GM19193 (cell line): ENCODE results near the gene DOCK1.

Experiments
- POLR2A ChIP-seq: IDR thresholded peaks from 4 replicates; pipeline ENCODE4 v1.6.1; 2011; ENCODE audit not compliant: insufficient read depth, insufficient read length; ENCODE audit errors: extremely low read depth

DOCK1 gene

DNA sequence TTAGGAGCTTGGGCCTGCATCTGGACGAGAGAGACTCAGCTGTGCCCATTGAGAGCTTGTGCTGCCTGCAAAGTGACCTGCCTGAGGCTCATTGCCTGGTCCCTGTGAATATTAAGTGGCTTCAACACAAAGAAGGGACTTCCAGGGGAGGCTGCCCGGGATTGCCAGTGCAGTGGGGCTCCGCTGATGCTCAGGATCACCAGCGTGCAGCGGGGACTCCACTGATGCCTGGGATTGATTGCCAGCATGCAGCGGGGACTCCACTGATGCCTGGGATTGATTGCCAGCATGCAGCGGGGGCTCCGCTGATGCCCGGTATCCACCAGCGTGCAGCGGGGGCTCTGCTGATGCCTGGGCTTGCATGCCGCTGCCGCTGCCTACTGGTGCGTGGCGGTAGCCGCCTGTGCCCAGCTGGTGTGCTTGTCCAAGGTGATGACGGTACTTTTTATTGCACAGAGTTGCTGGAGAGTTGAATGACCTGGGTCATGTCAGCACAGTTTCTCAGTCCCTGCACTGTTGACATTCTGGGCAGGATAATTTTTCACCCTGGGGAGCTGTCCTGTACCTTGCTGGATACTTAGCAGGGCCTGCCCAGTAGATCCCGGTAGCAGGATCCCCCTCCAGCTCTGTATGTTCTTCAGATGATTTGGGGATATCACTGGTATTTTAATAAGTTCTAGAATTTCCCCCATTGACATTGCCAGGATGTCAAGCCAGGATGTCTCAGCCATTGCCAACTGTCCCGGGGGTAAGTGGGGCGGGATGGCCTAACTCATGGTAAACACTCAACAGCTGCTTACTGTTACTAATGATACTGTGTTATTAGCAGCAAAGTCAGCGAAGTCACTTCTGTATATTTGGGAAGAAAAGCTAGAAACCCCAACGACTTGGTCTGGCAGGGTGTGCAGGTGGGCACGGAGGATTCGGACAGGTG, 13.0 kb downstream of the DOCK1 start:
- TF ChIP-seq POLR2A, result no peak

DNA sequence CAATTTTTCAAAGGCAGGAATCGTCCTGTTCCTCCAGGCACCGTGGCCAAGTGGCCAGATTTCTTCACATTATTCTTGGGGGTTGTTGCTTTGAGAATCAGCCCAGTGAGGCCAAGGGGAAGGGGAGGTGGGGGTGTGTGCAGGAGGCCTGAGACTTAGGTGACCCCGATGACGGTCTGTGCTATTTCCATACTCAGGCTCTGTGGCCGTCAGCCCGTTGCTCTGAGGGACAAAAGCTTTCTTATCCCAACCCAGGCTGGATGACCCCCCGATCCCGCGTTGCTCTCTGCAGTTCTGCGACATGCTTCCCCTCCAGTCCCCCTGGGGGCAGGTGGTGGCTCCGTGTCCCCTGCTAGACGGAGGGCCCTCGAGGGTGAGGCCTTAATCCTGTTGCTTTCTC, 14.2 kb downstream of the DOCK1 start:
- TF ChIP-seq POLR2A, result no peak

DNA sequence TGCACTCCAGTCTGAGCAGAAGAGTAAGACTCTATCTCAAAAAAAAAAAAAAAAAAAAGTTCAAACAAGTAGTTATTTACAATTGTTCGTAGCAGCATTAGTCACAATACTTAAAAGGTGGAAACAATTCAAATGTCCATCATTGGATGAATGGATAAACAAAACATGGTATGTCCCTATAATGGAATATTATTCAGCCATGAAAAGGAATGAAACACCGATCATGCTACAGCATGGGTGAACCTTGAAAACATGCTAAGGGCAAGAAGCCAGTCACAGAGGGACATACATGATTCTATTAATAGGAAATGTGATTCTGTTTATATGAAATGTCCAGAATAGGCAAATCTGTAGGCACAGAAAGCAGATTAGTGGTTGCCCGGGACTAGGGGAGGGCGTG, 15.9 kb downstream of the DOCK1 start:
- TF ChIP-seq POLR2A, result no peak

DNA sequence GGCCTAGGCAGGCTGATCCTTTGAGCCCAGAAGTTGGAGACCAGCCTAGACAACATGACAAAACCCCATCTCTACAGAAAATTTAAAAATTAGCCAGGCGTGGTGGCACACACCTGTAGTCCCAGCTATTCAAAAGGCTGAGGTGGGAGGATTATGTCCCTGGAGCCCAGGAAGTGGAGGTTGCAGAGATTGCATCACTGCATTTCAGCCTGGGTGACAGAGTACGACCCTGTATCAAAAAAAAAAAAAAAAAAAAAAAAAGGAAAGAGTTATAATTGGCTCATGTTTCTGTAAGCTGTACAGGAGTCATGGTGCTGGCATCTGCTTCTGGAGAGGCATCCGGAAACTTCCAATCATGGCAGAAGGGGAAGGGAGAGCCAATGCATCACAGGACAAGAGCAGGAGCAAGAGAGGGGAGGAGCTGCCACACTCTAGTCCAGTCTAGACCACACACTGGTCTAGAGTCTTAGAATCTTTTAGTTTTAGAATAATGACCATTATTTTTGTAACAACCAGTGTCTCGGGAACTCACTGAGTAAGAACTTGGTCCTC, 16.8 kb downstream of the DOCK1 start:
- TF ChIP-seq POLR2A, result no peak

DNA sequence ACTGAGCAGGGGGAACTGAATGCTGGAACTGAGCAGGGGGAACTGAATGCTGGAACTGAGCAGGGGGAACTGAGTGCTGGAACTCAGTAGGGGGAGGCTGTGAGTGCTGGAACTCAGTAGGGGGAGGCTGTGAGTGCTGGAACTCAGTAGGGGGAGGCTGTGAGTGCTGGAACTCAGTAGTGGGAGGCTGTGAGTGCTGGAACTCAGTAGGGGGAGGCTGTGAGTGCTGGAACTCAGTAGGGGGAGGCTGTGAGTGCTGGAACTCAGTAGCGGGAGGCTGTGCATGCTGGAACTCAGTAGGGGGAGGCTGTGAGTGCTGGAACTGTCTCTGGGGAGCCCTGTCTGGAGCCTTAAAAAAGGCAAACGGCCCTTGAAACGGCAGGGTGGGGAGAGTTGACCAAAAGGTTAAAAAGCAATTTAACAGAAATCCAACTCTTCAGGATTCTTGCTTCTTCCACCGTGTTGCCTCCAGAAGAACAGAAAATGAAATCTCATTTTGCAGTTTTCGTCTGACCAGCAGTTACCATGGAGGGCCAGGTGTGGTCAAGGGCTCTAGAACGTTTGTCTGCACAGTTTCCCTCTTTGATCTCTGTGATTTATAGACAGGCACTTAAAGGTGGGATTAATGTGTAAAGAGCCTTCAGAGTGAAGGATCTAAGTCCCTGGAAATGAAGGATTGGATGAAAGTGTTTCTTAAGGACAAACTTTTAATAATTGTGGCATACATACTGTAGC, 19.1 kb downstream of the DOCK1 start:
- TF ChIP-seq POLR2A, result no peak

DNA sequence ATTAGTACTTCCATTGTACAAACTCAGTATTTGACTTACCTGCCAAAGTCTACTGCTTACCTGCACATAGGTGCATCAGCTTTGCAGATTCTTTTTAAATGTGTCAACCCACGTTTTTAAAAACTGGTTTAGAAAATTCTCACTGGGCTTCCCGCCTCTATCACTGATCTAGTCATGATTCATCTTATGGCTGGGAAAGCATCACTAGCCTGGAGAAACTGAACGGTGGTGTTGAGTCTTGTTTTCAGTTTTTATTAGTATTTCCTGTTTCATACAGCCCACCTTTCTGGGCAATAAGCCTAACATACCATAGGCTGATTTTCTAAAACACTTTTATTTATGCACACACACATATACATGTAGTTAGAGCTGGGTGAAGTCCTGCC, 19.7 kb downstream of the DOCK1 start:
- no peak for TF ChIP-seq POLR2A

DNA sequence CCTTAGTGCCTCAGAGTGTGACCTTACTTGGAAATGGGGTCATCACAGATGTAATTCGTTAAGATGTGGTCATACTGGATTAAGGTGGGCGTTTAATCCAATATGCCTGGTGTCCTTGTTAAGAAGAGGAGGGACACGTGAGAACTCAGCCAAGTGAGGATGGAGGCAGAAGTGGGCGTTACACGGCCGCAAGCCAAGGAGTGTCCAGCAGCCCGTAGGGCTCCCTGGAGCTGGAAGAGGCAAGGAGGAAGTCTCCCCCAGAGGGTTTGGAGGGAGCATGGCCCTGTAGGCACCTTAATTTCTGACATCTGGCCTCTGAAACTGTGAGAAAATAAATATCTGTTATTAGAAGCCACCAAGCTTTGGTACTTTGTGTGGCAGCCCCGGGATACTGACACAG, 21.3 kb downstream of the DOCK1 start:
- TF ChIP-seq POLR2A, result no peak

DNA sequence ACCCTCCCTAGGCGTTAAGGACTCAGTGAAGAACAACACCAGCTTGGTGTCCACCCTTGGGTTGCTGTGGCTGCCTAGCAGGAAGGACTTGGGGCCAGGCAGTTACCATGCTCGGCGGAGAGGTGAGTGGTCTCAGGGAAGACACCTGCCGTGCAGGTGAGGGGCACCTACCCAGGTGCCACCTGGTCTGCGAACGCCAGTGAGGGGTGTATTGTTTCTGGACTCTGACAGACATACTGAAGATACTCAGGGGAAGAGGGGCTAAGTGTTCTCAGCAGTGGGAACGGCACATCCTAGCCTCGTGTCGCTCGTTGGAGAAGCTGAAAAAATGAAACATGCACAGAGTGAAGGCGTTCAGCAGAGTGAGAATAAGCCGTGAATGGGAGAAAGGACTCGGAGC, 22.6 kb downstream of the DOCK1 start:
- TF ChIP-seq POLR2A, result no peak

DNA sequence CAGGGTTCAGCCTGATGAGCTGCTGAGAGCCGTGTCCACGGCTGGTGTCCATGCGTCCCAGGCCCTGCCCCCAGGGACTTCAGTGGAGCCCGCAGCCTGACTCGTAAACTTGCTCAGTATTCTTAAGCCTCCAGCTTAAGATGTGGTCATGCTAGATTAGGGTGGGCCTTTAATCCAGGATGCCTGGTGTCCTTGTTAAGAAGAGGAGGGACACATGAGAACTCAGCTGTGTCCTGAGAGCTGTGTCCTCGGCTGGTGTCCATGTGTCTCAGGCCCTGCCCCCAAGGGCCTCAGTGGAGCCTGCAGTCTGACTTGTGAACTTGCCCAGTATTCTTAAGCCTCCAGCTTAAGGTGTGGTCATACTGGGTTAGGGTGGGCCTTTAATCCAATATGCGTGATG, 23.0 kb downstream of the DOCK1 start:
- no peak for TF ChIP-seq POLR2A

DNA sequence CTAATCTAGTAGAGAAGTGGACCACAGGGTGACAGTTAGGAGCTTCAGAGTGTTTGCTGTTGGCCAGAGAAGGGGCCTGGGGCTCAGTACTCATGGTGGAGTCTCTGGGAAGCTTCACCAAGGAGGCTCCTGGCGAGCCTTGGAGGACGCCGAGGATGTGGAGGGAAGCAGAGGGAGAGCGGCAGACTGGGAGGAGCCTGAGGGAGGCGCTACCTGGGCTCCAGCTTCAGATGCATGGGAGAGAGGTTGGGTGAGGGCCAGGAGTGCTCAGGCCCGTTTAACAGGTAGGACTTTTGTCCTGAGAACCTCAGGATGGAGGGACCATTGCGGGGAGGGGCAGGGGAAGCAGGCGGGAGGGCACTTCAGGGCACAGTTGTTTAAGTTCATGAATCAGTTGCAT, 24.2 kb downstream of the DOCK1 start:
- no peak for TF ChIP-seq POLR2A

DNA sequence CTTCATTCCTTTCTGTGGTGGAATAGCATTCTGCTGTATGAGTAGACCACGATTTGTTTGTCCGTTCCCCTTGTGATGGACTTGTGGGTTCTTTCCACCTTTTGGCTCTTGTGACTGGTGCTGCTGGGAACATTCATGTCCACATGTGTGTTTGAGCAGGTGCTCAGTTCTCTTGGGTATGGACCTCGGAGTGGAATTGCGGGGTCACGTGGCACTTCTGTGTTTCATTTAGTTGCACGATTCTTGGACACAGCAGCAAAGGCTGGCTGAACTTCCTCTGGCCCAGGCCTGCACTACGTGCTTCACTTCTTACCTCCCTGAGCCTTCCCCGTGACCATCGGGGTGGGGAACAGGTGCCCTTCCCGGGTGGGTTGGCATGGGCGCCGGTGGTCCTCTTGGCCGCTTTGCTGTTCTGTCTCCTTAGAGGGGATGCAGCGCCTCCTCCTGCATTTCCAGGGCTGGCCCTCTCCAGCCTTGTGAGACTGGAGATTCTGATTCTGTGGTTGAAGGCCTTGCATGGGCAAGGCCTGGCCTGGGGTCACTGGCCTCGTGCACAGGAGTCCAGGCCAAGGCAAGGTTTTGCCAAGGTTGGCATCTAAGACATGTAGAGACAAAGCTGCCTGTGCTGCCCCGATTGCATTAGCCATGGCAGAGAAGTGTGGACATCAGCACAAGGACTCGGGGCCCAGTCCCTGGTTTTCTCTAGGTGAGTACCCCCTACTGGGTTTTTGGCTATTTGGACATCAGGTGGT, 25.1 kb downstream of the DOCK1 start:
- TF ChIP-seq POLR2A, result no peak

DNA sequence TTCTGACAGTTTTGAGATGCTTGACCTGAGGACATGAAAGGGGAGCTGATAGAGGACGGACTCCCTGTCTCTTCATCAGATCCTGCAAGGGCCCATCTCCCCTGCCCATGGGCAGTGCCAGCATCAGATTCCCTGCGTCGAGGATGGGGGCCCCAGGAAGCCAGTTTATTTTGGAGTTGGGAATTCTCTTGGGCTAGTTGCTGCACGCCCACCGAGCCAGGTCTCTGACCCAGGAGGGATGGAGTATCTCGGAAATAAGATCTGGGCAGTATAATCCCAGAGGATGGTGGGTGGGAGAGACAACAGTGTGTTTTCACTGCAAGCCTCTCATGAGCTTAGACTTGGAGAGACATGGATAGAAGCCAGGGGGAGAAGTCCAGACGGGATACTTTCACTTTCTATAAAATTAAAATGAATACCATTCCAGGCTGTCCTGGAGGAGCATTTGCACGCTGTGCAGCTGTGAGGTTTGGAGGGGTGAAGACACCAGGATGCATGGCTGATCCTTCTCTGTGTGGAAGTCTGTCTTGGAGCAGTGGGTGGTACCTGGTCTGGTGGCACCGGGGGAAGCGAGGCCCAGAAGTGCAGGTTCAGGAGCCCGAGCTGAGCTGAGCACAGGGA, 25.8 kb downstream of the DOCK1 start:
- TF ChIP-seq POLR2A, result no peak

DNA sequence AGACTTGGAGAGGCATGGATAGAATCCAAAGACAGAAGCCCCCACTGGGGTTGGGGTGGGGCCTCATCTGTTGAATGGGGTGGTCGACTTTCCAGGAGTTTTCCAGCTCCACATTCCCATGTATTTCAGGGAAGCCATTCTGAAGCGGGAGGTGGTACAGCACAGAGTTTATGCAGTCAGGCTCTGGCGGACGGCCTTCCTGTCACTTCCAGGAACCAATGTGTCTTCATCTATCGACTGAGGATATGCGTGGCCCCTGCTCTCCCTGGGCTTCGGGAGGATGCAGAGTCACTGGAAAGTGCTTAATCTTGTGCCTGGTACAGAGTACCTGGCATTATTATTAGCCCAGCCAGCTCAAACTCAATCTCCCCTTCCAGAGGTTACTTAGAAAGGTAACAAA, 26.3 kb downstream of the DOCK1 start:
- no peak for TF ChIP-seq POLR2A

DNA sequence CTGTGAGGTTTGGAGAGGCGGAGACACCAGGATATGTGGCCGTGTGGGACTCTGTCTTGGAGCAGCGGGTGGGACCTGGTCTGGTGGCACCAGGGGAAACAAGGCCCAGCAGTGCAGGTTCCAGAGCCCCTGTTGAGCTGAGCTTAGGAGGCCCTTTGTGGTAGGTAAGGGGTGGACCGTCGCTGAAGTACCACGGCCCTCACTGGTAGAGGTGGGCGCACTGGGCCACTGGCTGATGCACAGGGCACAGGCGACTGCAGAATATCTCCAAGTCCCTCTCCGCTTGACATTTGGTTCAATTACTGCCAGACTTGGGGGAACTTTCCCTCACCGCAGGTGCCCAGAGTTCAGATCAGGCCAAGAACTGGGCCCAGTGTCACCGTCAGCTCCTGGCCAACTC, 27.3 kb downstream of the DOCK1 start:
- TF ChIP-seq POLR2A, result no peak

DNA sequence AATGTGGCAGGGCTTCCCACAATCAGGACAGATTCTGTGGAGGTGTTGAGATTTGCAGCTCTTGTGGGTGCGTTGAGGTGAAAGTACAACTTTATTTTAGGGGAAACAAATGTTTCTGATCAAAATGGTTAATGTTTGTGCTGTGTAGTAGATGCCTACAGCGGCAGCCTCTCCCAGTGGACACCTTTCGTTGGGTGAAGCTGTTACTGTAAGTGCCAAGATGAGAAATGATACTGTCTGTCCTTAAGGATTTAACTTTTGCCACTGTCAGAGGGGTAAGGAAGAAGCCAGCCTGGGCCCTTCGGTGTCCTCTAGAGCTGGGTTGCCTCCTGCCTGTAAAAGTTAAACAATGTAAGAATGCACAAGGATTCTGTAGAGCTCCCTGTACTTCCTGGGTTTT, 27.9 kb downstream of the DOCK1 start:
- TF ChIP-seq POLR2A, result no peak
